Measurements from ENCODE around the gene CMTM1.
"Not testable (repeated sequence)": the region's sequence is repeated elsewhere in the genome, so short reads cannot be mapped to it uniquely, and the experiment has no call there.

The CMTM1 gene

GRCh38 chr16:66562986-66563385 is 3.3 kb upstream of the CMTM1 start:
- no peak for DNase-seq (ENCODE audit: low read depth)

DNA sequence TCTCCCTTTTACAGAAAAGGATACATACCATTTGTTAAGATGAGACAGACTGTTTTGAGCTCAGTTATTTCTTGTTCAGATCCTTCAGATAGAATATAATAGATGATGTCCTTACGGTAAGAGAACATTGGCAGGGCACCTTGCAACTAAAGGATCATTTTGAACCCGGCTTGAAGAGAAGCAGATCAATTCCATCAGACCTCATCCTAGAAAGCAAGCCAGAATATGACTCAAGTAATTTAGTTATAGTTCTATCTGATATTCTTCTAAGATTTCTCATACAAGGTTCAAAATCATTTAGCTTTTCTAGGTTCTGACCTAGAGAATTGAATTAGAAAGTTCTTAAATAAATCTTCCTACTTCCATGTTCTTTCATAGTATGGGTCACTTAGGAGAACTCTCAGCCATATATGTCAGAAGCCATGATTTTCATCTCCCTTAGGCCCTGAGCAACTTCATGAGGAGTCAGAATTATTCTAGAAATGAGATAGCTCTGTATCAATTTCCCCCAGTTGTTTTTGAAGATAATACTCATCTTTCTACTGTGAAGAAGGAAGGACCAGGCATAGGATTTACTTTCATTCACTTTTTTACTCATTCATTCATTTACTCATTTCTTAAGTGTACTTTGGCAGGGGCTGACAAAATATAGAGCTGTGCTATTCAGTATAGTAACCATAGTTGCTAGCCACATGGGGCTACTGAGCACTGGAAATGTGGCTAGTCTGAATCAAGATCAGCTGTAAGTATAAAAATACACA is 2.5 kb upstream of the CMTM1 start:
- no peak for DNase-seq (ENCODE audit: low read depth)

GRCh38 chr16:66567270-66567669 is 1.0 kb downstream of the CMTM1 start:
- DNase-seq (ENCODE audit: low read depth): not testable (repeated sequence)

GRCh38 chr16:66568355-66568754 is 2.1 kb downstream of the CMTM1 start:
- no peak for DNase-seq (ENCODE audit: low read depth)

GRCh38 chr16:66569131-66569530 is 2.9 kb downstream of the CMTM1 start:
- DNase-seq (ENCODE audit: low read depth): no peak

GRCh38 chr16:66569827-66570405 is 3.7 kb downstream of the CMTM1 start:
- DNase-seq (ENCODE audit: low read depth): no peak

- no peak for DNase-seq (ENCODE audit: low read depth)
Observed at GRCh38 chr16:66572356-66572755, 6.1 kb downstream of the CMTM1 start.

DNA sequence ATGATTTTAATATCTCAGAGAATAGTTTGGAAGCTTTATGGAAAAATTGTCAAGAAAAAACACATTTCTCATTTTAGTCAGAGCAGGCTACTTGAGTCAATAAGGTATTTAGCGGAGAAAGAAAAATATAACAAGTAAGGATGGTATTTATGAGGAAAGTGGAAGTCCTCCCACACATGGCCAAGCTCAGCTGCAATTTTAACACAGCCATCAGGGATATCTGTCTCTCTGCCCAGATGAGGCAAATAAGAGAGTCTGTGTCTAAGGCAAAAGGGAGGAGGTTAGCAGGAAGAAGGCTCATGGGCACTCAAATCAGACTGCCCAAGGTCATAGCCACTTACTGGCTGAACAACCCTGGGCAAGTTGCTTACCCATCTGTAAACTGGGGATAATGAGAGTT is 7.8 kb downstream of the CMTM1 start:
- no peak for DNase-seq (ENCODE audit: low read depth)

DNA sequence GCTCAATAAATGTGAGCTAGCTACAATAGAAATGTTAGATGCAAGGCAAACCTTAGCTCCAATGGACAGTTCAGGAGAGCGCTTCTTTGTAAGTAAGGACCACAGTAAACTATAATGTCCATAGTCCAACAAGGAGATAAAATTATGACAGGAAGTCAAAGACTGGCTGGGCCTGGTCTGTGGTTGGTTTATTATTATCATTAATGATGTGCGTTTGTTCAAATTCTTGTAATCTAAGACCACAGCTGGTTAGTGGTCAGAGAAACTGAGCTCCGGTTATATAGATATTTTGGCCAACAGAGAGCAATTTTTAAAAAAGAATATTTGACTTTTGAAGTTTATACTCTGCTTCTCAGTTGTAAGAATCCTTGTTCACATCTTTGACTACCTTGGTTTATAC is 8.3 kb downstream of the CMTM1 start:
- DNase-seq (ENCODE audit: low read depth): no peak

DNA sequence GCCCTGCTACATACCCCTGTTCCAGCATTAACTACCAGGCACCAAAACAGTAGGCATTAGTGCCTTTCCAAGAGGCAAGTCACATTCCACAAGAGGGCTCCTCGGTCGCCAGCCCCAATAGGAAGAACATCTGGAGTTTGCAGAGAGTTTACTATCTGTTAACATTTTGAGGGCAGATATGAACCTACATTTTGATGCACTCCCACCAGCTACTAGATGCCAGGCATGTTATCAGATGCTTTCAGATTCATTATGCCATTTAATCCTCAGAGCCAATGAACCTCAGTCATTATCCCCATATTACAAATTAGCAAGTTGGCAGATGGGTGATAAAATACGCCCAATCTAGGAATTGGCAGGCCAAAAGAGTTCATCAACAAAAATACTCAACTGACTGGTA is 8.8 kb downstream of the CMTM1 start:
- no peak for DNase-seq (ENCODE audit: low read depth)

GRCh38 chr16:66576296-66576695 is 10.1 kb downstream of the CMTM1 start:
- DNase-seq (ENCODE audit: low read depth): no peak

- no peak for DNase-seq (ENCODE audit: low read depth)
Observed at GRCh38 chr16:66578651-66579531, 12.7 kb downstream of the CMTM1 start, which contains the start of gene CMTM2. Gene CMTM2 (plus strand): TSS chr16:66579463. CDS start chr16:66579608, 145 bp downstream.

GRCh38 chr16:66580605-66581209 is 14.5 kb downstream of the CMTM1 start:
- peak; percentile 38 for DNase-seq (ENCODE audit: low read depth)

- no peak for DNase-seq (ENCODE audit: low read depth)
Observed at GRCh38 chr16:66581246-66581952, 15.2 kb downstream of the CMTM1 start.

DNA sequence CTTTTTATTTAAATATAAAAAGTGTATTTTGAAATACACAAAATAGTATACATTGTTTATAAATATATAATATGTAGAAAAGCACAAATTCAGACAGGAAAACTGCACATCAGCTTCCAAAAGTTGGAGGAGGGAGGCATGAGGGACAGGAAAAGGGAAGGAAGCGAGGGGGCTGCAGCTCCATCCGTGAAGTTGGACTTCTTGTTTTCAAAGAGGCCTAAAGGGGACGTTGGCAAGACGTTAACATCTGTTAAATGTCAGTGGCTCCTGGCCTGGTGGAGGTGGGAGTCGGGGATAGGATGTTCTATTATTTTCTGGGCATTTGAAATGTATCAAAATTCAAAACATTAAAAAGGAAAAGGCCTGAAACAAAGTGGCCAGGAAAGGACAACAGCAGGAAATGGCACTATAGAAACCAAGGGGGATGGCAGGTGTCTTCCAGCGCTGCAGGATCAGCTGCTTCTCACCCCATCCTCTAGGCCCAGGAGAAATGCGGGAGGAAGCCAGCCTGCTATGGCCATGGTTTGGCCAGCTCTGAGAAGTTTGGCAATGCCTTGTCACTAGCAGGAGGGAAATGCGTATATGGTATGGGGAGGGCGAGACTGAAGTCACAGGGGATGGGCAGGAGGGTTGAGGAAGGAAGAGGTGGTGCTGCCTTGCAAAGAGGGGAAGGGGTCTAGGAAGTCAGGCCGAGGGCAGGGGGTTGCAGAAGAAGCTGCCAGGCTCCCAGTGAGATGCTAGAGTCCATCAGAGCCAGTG is 19.4 kb downstream of the CMTM1 start:
- no peak for DNase-seq (ENCODE audit: low read depth)

- no peak for DNase-seq (ENCODE audit: low read depth)
Observed at GRCh38 chr16:66587881-66588600, 21.8 kb downstream of the CMTM1 start.

- no peak for DNase-seq (ENCODE audit: low read depth)
Observed at GRCh38 chr16:66588981-66589713, 22.9 kb downstream of the CMTM1 start.

DNA sequence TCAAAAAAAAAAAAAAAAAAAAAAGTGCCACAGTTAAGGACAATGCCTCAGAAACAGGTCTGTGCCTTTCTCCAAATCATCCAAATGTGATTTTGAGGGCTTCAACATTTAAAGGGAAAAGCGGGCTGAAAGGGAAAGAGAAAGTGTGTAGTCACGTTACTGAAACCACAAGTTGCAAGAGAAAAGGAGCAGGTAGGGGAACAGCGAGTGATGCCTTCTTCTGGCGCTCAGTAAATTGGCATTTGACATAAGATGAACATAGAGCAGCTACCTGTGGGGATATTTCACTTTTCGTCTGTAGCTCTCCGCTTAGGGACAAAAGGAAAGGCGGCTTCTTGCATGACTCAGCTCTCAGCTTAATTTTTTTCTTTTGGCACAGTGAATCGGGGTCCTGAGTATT is 24.1 kb downstream of the CMTM1 start:
- no peak for DNase-seq (ENCODE audit: low read depth)

GRCh38 chr16:66591018-66591417 is 24.8 kb downstream of the CMTM1 start:
- no peak for DNase-seq (ENCODE audit: low read depth)

GRCh38 chr16:66592241-66592640 is 26.0 kb downstream of the CMTM1 start:
- no peak for DNase-seq (ENCODE audit: low read depth)
